IMR-90 (cell line): ENCODE data around the gene VPS35.

ENCODE experiments used
- POLR2A ChIP-seq: IDR thresholded peaks from 2 replicates; pipeline ENCODE4 v1.6.1; 2012; ENCODE audit warnings: mild to moderate bottlenecking, low read depth, low read length
- SMC3 ChIP-seq: fragments of 150-350 bp; IDR thresholded peaks from 2 replicates; pipeline ENCODE4 v1.6.1; 2016; ENCODE audit warnings: low read depth, mild to moderate bottlenecking, antibody characterized with exemption, low read length, moderate library complexity

GRCh38 chr16:46715769-46716305 is 26.9 kb upstream of the VPS35 start:
- TF ChIP-seq SMC3 (no peak), POLR2A (no peak)
